ENCODE measurements around the gene ZNF586. TPM values are rescaled to one million over a fixed set of nuclear protein-coding genes. Genes with fewer than 3 reads are reported as not detected.
A peak's percentile ranks its signal among the peaks of the same experiment; 100 is the strongest.

The ZNF586 gene
- total and polyA plus RNA-seq, 10 of the 15 experiments (the other 5 are each of a cell fraction or from before 2014, with no cell fraction given): 3.9 to 24.2 (median 15.0) TPM

DNA sequence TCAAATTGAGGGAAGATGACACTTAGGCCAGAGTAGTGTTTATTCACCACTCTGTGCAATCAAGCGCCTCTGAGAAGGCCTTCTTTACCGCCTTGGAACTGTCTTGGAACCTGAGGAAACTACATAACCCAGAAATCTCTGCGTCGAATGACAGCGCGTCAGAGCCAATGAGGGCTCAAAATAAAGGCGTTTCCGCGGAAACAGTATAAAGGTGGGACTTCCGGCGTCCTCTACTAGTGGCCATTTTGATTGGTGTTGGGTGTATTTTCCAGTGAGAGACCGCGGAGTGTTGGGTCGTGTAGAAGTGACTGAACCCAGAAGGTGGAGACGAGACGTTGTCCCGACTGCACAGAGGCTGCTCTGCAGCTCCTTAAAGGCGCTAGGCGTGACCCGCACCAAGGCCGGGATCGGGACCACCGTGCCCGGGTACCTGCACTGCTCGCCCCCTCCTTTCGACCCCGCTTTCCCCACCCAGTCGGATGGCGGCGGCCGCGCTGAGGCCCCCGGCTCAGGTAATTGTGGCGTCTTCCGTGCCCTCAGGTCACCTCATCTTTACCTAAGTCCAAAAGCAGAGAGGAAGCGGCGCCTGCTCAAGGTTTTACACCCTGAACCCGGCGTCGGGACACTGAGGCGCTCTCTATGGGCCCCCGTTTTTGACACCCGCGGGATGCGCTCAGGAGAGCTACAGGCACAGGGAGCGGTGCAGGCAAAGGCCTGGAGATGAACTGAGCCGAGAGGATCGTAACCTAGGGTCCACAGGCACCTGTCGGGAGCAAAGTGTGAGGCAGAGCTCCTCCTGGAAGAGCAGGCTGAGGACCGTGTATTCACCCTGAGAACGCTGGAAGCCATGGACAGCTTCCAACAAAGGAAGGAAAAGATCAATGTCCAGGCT lies 22.6 kb upstream of the ZNF586 start, which contains the start of gene ZNF776 (continued):
- no peak for TF ChIP-seq ESRRA (IDR thresholded peaks at IDR 0.05; ENCODE audit: low read length)
- TF ChIP-seq MYC (IDR thresholded peaks at IDR 0.05; ENCODE audit: insufficient read depth, insufficient read length, insufficient replicate concordance, low read length, severe bottlenecking): no peak
- TF ChIP-seq NR2C1 (IDR thresholded peaks at IDR 0.05): 0 out of 2 replicates have a peak, but pooled peaks have one; percentile 43
- no peak for TF ChIP-seq CHD1 (IDR thresholded peaks at IDR 0.05; ENCODE audit: low read depth, low read length)
- TF ChIP-seq, protein P1, sequence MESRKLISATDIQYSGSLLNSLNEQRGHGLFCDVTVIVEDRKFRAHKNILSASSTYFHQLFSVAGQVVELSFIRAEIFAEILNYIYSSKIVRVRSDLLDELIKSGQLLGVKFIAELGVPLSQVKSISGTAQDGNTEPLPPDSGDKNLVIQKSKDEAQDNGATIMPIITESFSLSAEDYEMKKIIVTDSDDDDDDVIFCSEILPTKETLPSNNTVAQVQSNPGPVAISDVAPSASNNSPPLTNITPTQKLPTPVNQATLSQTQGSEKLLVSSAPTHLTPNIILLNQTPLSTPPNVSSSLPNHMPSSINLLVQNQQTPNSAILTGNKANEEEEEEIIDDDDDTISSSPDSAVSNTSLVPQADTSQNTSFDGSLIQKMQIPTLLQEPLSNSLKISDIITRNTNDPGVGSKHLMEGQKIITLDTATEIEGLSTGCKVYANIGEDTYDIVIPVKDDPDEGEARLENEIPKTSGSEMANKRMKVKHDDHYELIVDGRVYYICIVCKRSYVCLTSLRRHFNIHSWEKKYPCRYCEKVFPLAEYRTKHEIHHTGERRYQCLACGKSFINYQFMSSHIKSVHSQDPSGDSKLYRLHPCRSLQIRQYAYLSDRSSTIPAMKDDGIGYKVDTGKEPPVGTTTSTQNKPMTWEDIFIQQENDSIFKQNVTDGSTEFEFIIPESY (IDR thresholded peaks at IDR 0.05): peak; percentile 99
- TF ChIP-seq FOXK2 (IDR thresholded peaks at IDR 0.05): 0 out of 2 replicates have a peak, but pooled peaks have one; percentile 19
- TF ChIP-seq, protein P2, sequence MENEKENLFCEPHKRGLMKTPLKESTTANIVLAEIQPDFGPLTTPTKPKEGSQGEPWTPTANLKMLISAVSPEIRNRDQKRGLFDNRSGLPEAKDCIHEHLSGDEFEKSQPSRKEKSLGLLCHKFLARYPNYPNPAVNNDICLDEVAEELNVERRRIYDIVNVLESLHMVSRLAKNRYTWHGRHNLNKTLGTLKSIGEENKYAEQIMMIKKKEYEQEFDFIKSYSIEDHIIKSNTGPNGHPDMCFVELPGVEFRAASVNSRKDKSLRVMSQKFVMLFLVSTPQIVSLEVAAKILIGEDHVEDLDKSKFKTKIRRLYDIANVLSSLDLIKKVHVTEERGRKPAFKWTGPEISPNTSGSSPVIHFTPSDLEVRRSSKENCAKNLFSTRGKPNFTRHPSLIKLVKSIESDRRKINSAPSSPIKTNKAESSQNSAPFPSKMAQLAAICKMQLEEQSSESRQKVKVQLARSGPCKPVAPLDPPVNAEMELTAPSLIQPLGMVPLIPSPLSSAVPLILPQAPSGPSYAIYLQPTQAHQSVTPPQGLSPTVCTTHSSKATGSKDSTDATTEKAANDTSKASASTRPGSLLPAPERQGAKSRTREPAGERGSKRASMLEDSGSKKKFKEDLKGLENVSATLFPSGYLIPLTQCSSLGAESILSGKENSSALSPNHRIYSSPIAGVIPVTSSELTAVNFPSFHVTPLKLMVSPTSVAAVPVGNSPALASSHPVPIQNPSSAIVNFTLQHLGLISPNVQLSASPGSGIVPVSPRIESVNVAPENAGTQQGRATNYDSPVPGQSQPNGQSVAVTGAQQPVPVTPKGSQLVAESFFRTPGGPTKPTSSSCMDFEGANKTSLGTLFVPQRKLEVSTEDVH (IDR thresholded peaks at IDR 0.05; ENCODE audit: low read depth, partially characterized antibody): peak; percentile 46
- TF ChIP-seq MYB (IDR thresholded peaks at IDR 0.05; ENCODE audit: borderline replicate concordance, low read depth, low read length): no peak
- TF ChIP-seq NR2F1 (conservative IDR thresholded peaks at IDR 0.05): peak; percentile 30; the same call in 1 of the 2 replicates
- TF ChIP-seq, protein P3, sequence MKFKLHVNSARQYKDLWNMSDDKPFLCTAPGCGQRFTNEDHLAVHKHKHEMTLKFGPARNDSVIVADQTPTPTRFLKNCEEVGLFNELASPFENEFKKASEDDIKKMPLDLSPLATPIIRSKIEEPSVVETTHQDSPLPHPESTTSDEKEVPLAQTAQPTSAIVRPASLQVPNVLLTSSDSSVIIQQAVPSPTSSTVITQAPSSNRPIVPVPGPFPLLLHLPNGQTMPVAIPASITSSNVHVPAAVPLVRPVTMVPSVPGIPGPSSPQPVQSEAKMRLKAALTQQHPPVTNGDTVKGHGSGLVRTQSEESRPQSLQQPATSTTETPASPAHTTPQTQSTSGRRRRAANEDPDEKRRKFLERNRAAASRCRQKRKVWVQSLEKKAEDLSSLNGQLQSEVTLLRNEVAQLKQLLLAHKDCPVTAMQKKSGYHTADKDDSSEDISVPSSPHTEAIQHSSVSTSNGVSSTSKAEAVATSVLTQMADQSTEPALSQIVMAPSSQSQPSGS (IDR thresholded peaks at IDR 0.05; ENCODE audit: low read length): no peak
- no peak for TF ChIP-seq FOS (IDR thresholded peaks at IDR 0.05; ENCODE audit: borderline replicate concordance, extremely low read depth, insufficient read length)
- no peak for TF ChIP-seq RAD51 (IDR thresholded peaks at IDR 0.05)
- no peak for TF ChIP-seq RB1 (IDR thresholded peaks at IDR 0.05; ENCODE audit: borderline replicate concordance)
- peak; percentile 85 for TF ChIP-seq SP1 (IDR thresholded peaks at IDR 0.05; ENCODE audit: low read depth, low read length)
- peak; percentile 96 for TF ChIP-seq HCFC1 (IDR thresholded peaks at IDR 0.05; ENCODE audit: low read length)
- TF ChIP-seq BMI1 (IDR thresholded peaks at IDR 0.05; ENCODE audit: borderline replicate concordance): no peak
- TF ChIP-seq, protein P4, sequence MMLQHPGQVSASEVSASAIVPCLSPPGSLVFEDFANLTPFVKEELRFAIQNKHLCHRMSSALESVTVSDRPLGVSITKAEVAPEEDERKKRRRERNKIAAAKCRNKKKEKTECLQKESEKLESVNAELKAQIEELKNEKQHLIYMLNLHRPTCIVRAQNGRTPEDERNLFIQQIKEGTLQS (IDR thresholded peaks at IDR 0.05; ENCODE audit: borderline replicate concordance, extremely low read depth, low read depth, low read length): no peak
- TF ChIP-seq, protein P5, sequence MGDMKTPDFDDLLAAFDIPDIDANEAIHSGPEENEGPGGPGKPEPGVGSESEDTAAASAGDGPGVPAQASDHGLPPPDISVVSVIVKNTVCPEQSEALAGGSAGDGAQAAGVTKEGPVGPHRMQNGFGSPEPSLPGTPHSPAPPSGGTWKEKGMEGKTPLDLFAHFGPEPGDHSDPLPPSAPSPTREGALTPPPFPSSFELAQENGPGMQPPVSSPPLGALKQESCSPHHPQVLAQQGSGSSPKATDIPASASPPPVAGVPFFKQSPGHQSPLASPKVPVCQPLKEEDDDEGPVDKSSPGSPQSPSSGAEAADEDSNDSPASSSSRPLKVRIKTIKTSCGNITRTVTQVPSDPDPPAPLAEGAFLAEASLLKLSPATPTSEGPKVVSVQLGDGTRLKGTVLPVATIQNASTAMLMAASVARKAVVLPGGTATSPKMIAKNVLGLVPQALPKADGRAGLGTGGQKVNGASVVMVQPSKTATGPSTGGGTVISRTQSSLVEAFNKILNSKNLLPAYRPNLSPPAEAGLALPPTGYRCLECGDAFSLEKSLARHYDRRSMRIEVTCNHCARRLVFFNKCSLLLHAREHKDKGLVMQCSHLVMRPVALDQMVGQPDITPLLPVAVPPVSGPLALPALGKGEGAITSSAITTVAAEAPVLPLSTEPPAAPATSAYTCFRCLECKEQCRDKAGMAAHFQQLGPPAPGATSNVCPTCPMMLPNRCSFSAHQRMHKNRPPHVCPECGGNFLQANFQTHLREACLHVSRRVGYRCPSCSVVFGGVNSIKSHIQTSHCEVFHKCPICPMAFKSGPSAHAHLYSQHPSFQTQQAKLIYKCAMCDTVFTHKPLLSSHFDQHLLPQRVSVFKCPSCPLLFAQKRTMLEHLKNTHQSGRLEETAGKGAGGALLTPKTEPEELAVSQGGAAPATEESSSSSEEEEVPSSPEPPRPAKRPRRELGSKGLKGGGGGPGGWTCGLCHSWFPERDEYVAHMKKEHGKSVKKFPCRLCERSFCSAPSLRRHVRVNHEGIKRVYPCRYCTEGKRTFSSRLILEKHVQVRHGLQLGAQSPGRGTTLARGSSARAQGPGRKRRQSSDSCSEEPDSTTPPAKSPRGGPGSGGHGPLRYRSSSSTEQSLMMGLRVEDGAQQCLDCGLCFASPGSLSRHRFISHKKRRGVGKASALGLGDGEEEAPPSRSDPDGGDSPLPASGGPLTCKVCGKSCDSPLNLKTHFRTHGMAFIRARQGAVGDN (IDR thresholded peaks at IDR 0.05): no peak
- no peak for TF ChIP-seq NFXL1 (IDR thresholded peaks at IDR 0.05; ENCODE audit: borderline replicate concordance)
